Urothelium cell line (cell line): Measurements from ENCODE around the gene ATP11A.

Source experiments
- DNase-seq: peaks from one replicate; pipeline ENCODE4 v3.0.0; 2011; ENCODE audit warnings: low spot score, mixed read lengths
- FAIRE-seq: peaks from 2 replicates; lab custom pipeline; 2011; peaks lifted over from hg19 to GRCh38; lab: Jason Lieb, UNC

ATP11A gene

DNA sequence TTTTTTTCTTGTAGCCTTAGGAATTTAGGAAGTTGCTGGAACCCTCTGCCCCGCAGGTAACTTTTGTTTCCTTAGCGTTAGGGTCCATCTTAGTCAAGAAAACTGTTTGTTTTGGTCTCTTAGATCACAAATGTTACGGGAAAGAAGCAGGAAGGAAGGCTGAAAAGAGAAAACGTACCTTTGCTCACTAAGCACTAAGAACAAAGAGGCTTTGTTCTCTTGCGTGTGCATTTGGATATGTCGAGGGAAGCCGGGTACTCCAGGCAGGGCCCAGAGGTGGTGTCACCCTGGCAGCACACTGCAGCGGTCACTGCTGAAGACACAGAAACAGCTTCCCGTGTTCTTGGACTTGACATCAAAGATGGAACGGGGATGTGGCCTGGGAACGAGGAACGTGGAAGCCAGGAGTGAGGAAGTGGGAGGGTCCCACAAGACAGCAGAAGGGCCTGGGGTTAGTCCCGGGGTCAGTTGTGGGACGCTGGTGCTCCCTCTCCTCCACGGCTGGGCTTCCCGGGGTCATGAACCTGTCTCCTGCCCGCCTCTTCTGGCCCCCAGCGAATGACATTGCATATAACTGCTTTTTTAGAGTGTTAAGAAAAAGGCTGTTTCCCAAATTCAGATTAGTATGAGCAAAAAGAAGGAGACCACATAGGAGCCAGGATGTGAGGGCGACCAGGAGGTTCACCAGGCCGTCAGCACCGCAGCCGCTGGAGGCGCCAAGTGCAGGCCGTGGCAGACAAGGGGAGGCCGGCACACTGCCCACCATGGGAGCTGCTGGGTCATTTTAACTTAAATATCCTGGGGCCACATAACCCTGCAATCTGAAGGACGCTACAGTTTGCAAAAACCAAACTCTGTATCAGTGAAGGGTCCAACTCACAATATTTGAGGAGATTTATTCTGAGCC is 31.6 kb downstream of the ATP11A start:
- DNase-seq = no peak
- peak; percentile 79 for FAIRE-seq

DNA sequence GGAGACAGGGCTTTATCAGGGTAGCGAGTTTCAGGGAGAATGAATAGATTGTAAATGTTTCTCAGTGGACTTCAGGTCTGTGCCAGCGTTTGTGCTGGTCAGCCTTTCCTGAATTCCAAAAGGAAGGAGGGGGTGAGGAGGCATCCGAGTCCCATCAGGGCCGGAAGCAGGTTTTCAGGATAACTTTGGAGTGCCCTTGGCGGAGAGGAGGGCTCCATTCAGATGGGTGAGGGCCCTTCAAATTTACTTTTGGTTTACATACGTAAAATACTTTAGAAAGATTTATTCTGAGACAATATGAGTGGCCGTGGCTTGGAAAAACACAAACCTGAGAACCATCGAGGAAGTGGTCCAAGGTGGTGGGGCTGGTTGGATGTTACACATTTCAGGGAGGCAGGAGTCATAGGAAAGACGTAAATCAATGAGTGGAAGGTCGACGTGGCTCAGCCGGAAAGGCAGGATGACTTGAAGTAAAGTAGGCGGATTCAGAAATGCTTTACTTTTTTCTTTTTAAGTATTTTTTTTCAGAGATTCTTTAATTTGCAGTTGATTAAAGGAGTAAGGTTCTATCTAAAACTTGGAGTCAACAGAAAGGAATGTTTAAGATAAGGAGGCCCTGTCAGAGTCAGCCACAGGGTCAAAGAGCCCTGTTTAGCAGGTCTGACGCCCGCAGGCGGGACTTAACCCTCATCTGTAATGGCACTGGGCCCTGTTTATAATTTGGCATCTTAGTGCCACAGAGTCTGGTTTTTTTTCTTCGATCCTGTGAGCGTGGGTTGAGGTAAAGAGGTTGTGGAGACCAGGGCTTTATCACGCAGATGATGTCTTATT is 32.8 kb downstream of the ATP11A start:
- FAIRE-seq = peak; percentile 74

DNA sequence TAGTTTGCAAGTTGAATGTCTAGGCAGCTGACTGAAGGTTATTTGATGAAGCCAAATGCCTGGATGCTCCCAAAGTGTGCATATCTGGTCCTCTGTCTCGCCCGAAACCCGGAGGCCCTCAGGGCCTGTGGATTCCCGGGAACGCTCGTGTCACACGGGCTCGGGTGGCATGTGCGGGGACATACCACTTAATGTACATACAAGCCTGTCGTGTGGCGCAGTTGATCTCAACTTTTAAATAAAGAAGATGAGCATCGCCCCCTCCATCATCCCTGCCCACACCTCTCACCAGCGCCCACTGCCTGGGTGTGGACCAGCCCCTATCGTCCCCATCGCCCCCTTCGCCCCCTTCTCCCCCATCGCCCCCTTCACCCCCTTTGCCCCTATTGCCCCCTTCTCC is 33.9 kb downstream of the ATP11A start:
- DNase-seq = no peak
- FAIRE-seq = no peak

More for the DNA sequence above, 32.8 kb downstream of the ATP11A start:
- DNase-seq = peak; percentile 88

DNA sequence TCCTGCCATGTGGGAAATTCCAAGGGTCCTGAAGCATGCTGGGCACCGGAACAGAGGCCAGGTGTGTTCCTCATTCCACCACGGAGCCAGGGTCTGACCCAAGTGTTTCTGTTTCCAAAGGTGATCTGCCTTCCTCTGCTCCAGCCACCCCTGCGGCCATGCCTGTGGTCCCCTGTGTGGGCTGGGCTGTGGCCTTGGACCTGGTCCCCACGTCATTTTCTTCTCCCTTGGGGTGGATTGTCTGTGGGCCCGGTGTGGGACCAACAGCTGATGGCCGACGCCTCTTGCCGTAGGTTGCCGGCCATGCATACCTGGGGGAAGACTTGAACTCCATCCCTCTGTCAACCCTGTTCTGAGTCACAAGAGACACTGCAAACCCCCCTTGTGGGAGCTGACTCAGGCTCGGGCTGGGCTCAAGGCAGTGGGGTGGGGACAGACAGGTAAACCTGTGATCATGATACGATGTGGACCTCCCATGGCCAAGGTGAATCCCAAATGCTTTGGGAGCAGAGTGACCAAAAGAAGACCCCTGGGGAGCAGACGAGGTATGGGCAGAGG is 35.0 kb downstream of the ATP11A start:
- FAIRE-seq (peak; percentile 96), DNase-seq (peak; percentile 54)

DNA sequence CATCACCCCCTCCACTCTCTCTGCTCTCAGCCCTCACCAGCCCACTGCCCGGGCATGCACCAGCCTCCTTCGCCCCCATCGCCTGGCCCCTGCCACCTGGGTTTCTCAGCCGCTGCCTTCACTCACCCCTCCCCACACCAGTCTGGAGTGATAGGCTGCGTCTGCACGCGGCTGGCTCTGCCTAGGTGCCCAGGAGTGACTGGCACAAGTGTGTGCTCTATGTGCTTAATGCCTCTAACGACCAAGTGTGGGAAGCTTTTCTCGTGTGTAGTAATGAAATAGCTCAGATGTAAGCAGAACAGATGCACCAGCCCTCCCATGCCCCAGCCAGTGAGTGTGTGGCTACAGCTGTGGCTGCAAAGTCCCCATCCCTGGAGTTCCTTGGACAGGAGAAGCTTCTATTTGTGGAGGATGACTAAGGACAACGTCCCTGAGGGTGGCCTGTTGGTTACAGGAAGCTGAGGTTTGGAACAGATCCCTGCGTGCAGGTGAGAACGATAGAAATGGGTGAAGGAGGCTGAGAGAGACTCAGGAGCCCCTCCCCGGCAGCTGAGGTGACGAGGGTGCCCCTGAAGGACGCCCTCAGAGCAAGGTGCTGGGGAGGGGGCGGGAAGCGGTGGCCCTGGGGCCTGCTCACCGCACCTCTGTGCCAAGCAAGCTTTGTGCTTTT is 35.6 kb downstream of the ATP11A start:
- FAIRE-seq (no peak), DNase-seq (peak; percentile 84)

DNA sequence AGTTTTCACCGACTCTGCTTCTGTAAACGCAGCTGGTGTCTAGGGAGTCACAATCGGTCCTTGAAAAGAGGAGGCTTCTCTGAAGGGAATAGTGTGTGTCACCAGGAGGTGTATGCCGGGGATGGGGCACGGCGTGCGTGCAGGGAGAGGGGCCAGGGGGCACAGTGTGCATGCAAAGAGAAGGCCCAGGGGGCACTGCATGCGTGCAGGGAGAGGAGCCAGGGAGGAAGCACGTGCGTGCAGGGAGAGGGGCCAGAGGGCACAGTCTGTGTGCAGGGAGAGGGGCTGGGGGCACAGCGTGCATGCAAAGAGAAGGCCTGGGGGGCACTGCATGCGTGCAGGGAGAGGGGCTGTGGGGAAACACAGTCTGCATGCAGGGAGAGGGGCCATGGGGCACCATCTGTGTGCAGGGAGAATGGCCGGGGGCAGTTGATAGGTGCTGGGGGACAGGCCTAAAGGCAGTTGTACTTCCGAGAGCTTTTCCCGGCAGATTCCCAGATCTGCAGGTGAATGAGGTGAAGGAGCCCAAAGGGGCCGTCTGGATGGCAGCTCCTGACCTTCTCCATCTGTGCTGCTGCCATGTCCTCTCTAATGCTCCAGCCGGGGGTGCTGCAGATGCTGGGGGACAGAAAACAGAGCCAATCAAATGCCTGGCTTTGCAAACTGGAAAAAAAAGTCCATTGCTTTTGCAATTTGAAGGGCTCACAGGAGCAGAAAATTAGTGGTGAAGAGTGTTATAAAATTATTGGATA is 36.4 kb downstream of the ATP11A start:
- FAIRE-seq (no peak), DNase-seq (no peak)

DNA sequence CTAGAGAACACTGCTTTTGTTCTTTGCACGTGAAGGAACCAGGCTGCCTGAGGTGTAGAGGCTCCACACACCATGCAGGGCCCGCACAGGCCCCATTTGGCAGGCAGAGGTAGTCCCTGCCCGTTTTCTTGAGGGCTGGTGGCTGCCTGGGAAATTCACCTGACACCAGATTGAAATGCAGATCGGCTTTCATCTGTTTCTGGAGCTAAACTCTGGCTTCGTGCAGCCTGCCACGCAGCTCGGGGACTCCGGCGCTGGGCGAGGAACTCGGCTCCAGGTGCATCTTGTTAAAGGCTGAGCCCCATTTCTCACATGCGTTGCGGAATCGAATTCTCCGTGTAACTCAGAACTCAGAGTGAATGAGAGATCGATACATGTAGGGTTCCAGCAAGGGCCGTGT is 37.7 kb downstream of the ATP11A start:
- no peak for FAIRE-seq

DNA sequence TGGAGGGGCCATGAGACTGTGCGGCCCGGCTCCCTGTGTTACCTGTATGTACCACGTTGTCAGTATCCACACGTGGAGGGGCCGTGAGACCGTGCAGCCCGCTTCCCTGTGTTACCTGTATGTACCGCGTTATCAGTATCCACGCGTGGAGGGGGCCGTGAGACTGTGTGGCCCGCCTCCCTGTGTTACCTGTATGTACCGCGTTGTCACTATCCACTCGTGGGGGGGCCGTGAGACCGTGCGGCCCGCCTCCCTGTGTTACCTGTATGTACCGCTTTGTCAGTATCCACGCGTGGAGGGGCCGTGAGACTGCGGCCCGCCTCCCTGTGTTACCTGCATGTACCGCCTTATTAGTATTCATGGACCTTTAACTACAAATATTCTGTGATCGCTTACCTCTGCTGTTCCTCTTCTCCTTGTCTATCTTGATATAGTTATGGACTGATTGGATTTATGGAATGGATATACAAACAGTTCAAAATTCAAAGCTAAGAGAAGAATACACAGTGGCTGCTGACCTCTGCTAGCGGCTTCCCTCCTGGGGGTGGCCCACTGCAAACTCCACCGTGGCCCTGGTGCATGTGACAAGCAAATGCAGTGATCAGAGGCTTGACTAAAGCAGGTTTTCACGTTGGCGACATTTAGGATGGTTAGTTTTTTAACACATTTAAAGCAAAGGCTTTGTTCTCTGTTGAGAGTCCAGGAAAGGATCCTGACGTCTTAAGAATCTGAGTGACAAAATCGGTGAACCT is 38.7 kb downstream of the ATP11A start:
- FAIRE-seq (no peak), DNase-seq (no peak)

More for the DNA sequence above, 37.7 kb downstream of the ATP11A start:
- no peak for DNase-seq

DNA sequence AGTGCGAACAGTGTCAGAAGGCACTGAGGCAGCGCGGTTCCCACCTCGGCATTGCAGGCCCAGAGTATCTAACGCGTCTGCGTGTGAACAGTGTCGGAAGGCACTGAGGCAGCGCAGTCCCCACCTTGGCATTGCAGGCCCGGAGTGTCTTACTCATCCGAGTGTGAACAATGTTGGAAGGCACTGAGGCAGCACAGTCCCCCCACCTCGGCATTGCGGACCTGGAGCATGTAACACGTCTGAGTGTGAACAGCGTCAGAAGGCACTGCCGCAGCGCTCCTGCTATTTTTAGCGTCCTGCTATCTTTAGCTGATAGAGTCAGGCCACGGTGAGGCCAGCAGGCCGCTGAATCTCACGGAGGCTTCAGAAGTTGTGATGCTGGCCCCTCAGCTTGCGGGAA is 39.6 kb downstream of the ATP11A start:
- FAIRE-seq = peak; percentile 42

DNA sequence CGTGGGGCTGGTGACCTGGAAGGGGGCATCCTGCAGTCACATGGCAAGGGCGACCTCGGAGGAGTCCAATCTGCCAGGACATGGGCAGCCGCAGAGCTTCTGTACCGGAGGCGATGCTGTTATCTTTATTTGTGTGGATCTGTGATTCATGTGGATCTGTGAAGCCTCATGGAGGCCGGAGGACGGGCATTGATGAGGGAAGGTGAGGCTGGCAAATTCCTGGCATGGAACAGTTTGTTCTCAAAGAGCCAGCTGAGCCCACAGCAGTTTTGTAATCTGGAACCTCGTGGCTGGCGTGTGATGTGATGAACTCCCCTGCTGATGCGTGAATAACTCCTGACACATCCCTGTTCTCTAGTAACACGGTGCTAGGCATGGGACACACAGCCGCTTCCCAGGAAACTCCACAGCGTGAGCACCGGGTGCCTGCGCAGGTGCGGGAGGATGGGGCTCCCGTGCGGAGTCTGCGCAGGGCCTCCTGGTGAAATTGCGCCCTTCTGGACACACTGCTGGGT is 40.4 kb downstream of the ATP11A start:
- FAIRE-seq (no peak), DNase-seq (no peak)

More for the DNA sequence above, 39.6 kb downstream of the ATP11A start:
- no peak for DNase-seq

DNA sequence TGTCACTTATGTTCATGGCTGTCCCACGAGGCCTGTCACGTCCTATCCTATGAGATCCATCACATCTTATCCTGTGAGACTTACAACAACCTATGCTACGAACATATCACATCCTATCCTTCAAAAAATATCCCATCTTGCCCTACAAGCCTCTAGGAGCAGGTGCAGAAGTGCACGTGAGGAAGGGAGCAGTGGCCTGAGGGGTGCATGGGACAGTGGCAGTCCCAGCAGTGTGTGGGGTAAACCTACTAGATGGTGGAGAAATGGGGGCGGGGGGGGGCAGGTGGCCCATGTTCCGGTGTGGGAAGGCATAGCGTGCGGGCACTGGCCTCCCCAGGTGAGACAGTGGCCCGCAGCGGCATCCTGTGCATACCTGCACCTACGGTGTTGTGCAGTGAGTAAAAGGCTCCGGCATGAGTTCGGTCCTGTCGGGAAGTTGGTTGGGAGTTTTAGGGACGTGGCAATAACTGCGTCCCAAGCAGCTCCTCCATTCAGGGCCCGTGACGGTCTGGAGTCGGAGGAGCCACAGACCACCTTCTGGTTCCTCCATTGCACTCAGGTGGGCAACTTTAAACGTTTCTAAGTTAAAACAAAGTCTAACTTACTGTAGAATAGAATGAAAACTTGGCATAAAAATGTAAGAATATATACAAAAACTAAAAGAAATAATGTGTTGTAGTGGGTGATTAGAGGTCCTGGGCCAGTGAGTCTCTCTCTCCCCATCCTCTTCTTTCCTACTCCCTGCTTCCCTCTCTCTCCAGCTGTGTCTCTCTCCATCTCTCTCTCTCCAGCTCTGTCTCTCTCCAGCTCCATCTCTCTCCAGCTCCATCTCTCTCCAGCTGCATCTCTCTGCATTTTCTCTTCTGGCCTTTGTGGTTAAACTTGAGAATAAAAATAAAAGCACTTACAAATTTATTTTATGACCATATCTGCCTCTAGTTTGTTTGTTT is 42.1 kb downstream of the ATP11A start:
- DNase-seq = no peak
- peak; percentile 93 for FAIRE-seq

DNA sequence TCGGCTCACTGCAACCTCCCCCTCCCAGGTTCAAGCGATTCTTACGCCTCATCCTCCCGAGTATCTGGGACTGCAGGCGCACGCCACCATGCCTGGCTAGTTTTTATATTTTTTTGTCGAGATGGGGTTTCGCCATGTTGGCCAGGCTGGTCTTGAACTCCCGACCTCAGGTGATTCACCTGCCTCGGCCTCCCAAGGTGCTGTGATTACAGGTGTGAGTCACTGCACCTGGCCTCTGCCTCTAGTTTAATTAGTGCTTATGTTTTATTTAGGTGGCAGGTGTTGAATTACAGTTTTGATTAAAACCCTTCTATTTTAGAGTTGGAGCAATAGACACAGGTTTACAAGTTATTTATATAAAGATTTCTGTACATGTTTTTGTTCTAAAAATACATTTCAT is 42.8 kb downstream of the ATP11A start:
- FAIRE-seq (no peak), DNase-seq (no peak)

DNA sequence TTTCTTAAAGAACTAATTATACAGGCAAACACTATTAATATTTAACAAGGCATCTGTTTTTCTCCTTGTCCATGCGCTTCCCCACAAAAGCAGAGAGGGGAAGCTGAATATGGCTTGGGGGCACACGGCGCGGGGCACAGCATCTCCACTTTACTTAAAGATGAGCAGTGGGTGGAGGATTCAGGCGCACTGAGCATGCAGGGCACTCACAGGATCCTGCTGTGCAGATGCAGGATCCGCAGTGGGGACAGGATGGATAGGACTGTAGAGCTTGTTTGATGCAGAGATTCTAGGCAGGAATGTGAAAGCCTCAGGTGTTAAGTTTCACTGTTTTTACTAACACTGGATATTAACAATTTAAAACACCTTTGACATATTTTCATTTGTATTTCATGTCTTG is 43.3 kb downstream of the ATP11A start:
- FAIRE-seq (no peak), DNase-seq (no peak)

DNA sequence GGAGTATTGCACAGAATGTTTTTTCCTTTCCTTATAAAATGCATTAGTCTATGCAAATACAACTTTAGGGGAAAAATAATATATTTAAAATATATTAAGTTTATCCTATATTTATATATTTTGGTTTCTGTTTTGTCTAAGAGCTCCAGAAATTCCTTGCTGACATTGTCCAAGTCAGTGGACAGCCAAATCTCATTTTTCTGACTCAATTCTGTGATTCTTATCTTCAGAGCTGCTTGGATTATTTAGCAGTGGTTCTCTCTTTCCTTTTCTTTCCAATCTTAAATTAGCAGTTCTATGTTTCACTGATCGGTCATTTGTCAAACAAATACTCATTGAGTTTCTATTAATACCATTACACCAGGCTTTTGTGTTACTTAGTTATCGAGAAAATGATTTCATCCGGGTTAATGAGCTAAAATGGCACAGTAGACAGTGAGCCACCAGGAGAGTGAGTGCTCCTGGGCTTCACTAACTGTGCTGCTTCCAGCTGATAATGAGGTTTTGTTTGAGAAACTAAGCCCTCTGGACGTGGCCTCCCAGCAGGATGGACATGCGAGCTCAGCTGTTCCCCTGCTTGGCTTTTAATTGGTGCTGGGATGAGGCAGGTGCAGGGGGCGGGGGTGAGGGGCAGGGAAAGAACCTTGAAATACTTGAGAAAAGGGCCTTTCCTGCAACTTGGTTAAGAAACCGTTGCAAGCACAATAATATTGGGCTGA is 44.0 kb downstream of the ATP11A start:
- FAIRE-seq (no peak), DNase-seq (no peak)

DNA sequence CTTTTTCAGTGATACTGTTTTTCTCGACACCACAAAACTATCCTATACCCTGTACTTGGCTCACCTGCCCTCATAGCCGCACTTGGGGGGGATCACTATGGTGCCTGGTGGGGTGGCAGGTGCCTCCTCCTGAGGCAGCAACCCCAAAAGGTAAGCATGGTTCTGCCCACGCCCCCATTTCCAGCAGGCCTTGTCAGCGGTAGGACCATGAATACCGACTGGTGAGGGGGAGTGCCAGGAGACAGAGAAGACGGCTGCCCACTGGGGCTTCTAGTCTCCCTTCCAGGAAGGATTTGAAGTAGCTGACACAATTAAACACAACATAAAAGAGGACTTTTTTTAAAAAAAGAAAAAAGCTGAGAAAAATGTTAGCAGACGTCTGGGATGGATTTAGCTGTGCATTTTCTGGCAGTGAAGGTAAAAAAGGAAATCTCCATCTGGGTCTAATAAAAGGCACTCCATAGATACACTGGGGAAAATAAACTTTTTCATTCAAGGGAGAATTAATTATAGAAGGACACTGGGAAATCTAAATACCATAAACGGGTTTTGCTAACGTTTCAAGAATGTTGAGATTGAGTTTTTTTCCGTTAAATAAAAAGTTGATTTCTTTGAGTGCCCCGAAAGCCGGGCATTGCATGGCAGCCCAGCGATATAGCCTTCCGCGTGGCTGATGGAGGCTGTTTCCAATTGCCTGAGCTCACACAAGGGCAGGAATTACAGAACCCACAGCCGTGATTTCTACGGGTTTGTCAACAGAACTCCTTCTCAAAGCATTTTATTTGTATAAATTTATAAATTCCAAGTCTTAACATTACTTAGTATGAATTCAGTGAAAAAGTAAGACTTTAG is 45.1 kb downstream of the ATP11A start:
- no peak for DNase-seq
- no peak for FAIRE-seq

DNA sequence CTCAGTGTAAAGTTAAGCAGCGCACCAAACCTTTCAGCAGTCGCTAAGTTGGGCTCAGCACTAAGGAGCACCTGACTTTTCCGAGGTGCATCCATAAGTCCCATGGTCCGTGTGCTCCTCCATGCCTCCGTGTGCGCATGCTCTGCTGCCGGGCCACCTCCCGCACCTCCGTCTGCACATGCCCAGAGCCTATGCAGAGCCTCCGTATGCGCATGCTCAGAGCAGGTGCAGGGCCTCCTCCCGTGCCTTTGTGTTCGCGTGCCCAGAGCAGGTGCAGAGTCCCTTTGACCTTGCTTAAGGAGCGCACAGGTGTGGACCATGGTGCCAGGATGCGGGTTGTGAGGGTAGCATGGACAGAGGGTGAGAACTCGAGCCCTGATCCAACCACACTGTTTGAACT is 46.0 kb downstream of the ATP11A start:
- no peak for FAIRE-seq
- no peak for DNase-seq

DNA sequence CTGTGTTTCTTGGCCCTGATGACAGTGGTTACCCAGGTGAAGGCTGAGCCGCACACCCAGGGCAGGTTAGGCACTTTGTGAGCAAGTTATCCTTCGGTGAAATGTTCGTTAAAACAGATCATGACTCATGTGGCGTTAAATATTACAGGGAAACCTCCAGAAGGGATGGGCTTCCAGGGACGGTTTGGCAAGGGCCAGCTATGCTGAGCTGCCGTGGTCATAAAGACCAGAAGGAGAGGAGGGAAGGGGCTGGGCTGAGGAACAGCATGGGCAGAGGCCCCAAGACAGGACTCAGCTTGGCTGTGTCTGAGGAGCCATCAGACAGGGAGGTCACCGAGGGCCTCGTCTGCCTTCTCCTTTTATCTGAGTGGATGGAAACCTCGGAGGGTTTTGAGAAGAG is 47.5 kb downstream of the ATP11A start:
- FAIRE-seq = no peak
- DNase-seq = no peak
